Measurements from ENCODE around the gene HDAC9.
"Not testable (repeated sequence)": the region's sequence is repeated elsewhere in the genome, so short reads cannot be mapped to it uniquely, and the experiment has no call there.

The HDAC9 gene

GRCh38 chr7:18974803-18975202 lies 479.3 kb downstream of the HDAC9 start:
- no peak for DNase-seq (ENCODE audit: low read depth)

- no peak for DNase-seq (ENCODE audit: low read depth)
These were observed 479.7 kb downstream of the HDAC9 start for GRCh38 chr7:18975276-18975675.

- DNase-seq (ENCODE audit: low read depth): no peak
These were observed 480.2 kb downstream of the HDAC9 start for GRCh38 chr7:18975689-18976280.

GRCh38 chr7:18976715-18977471 lies 481.3 kb downstream of the HDAC9 start:
- DNase-seq (ENCODE audit: low read depth): no peak

GRCh38 chr7:18978108-18978495 lies 482.6 kb downstream of the HDAC9 start:
- no peak for DNase-seq (ENCODE audit: low read depth)

- not testable (repeated sequence) for DNase-seq (ENCODE audit: low read depth)
These were observed 495.2 kb downstream of the HDAC9 start for GRCh38 chr7:18990700-18991099.

- no peak for DNase-seq (ENCODE audit: low read depth)
These were observed 498.6 kb downstream of the HDAC9 start for GRCh38 chr7:18993933-18994668.

GRCh38 chr7:18995270-18995671 lies 499.7 kb downstream of the HDAC9 start:
- no peak for DNase-seq (ENCODE audit: low read depth)

GRCh38 chr7:18995811-18996426 lies 500.4 kb downstream of the HDAC9 start:
- DNase-seq (ENCODE audit: low read depth): no peak

GRCh38 chr7:18996583-18996982 lies 501.0 kb downstream of the HDAC9 start:
- DNase-seq (ENCODE audit: low read depth): no peak

GRCh38 chr7:18997477-18998150 lies 502.1 kb downstream of the HDAC9 start:
- no peak for DNase-seq (ENCODE audit: low read depth)

GRCh38 chr7:19000410-19000809 lies 504.9 kb downstream of the HDAC9 start:
- no peak for DNase-seq (ENCODE audit: low read depth)

- no peak for DNase-seq (ENCODE audit: low read depth)
These were observed 506.3 kb downstream of the HDAC9 start for GRCh38 chr7:19001854-19002253.

GRCh38 chr7:19009241-19009935 lies 513.8 kb downstream of the HDAC9 start:
- DNase-seq (ENCODE audit: low read depth): no peak

- DNase-seq (ENCODE audit: low read depth): no peak
These were observed 514.4 kb downstream of the HDAC9 start for GRCh38 chr7:19009936-19010280.

- no peak for DNase-seq (ENCODE audit: low read depth)
These were observed 515.7 kb downstream of the HDAC9 start for GRCh38 chr7:19011212-19011611.

GRCh38 chr7:19015098-19015497 lies 519.5 kb downstream of the HDAC9 start:
- DNase-seq (ENCODE audit: low read depth): no peak

GRCh38 chr7:19016140-19016539 lies 520.6 kb downstream of the HDAC9 start:
- DNase-seq (ENCODE audit: low read depth): no peak

GRCh38 chr7:19017374-19017773 lies 521.8 kb downstream of the HDAC9 start:
- no peak for DNase-seq (ENCODE audit: low read depth)

- DNase-seq (ENCODE audit: low read depth): no peak
These were observed 524.5 kb downstream of the HDAC9 start for GRCh38 chr7:19020062-19020461.

- DNase-seq (ENCODE audit: low read depth): no peak
These were observed 525.2 kb downstream of the HDAC9 start for GRCh38 chr7:19020711-19021110.

GRCh38 chr7:19023477-19023876 lies 527.9 kb downstream of the HDAC9 start:
- DNase-seq (ENCODE audit: low read depth): no peak
